AG04450 (cell line): ENCODE results near the gene GGNBP2. TPM values are rescaled to one million over a fixed set of nuclear protein-coding genes. Genes with fewer than 3 reads are reported as not detected.
"Not testable (repeated sequence)": the region's sequence is repeated elsewhere in the genome, so short reads cannot be mapped to it uniquely, and the experiment has no call there.

ENCODE experiments used
- CTCF ChIA-PET: fragments of 300-600, 350-600 bp; formaldehyde crosslinking; extraction: SDS; loops from one replicate; lab custom pipeline; 2022; ENCODE audit warnings: antibody characterized with exemption, inconsistent platforms; lab: Charles Lee
- POLR2A ChIA-PET: fragments of 350-600 bp; formaldehyde crosslinking; extraction: SDS; loops from one replicate; lab custom pipeline; 2021; ENCODE audit warnings: antibody characterized with exemption, inconsistent platforms; lab: Yijun Ruan, JAX
- DNase-seq: peaks from one replicate; pipeline ENCODE4 v3.0.0-alpha.2; 2011; ENCODE audit warnings: low read depth, low spot score
- H3K27ac ChIP-seq: one replicate; pipeline ENCODE4 v1.5.1; 2012; ENCODE audit warnings: low read depth, low read length, control low read depth
- H3K27me3 ChIP-seq: one replicate; pipeline ENCODE4 v1.6.0; 2012; ENCODE audit warnings: low read length; ENCODE audit not compliant: control insufficient read depth, insufficient read depth
- H3K4me3 ChIP-seq: 2 replicates; pipeline ENCODE4 v1.5.1; 2011; ENCODE audit warnings: mild to moderate bottlenecking, low read depth, low read length, control low read depth
- H3K9me3 ChIP-seq: 2 replicates; pipeline ENCODE4 v1.5.1; 2012; ENCODE audit warnings: low read length; ENCODE audit not compliant: control insufficient read depth, insufficient read depth
- polyA plus RNA-seq: library from polyadenylated mRNA; depleted of rRNA; stranded (reverse); fragments of >200 nt; gene quantifications from 2 replicates; pipeline ENCODE4 v1.2.3, GENCODE V29; 2011
- TF ChIP-seq, protein P1 (sequence below): IDR thresholded peaks from 2 replicates; pipeline ENCODE4 v1.5.1; 2011; ENCODE audit warnings: low read depth, low read length, control low read depth, inconsistent platforms

Gene GGNBP2
- polyA plus RNA-seq, 1 experiment = 87.6 TPM

DNA sequence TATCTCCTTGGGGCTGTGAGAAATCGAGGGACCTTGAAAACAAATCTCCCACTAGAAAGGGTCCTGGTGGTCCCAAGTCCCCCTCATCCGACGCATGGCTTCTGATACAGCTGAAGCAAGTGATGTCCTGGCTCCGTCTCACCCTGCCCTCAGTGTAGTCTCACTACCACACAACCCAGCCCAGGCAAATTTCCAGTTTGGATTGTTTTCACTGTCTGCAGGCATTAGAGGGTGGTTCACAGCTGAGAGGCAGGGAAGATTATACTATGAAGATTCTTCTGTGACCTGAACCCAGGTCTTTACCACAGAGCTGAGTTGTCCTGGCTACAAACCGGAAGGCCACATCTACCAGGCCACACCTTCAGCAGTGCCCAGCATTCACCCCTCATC lies 40.6 kb upstream of the GGNBP2 start:
- TF ChIP-seq, protein P1, sequence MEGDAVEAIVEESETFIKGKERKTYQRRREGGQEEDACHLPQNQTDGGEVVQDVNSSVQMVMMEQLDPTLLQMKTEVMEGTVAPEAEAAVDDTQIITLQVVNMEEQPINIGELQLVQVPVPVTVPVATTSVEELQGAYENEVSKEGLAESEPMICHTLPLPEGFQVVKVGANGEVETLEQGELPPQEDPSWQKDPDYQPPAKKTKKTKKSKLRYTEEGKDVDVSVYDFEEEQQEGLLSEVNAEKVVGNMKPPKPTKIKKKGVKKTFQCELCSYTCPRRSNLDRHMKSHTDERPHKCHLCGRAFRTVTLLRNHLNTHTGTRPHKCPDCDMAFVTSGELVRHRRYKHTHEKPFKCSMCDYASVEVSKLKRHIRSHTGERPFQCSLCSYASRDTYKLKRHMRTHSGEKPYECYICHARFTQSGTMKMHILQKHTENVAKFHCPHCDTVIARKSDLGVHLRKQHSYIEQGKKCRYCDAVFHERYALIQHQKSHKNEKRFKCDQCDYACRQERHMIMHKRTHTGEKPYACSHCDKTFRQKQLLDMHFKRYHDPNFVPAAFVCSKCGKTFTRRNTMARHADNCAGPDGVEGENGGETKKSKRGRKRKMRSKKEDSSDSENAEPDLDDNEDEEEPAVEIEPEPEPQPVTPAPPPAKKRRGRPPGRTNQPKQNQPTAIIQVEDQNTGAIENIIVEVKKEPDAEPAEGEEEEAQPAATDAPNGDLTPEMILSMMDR = no peak
- DNase-seq = no peak
- Histone ChIP-seq H3K27me3 (no peaks in the 10 kb centered on the region), H3K4me3 (no peak overlapping the region), H3K9me3 (no peaks in the 10 kb centered on the region), H3K27ac (no peak overlapping the region)
- ChIA-PET CTCF (interaction anchor here (1.2 kb wide), 1 partner anchor 19 kb away, joined by 3 read pairs; no protein-coding TSS in a partner anchor), POLR2A (no interaction called here)

DNA sequence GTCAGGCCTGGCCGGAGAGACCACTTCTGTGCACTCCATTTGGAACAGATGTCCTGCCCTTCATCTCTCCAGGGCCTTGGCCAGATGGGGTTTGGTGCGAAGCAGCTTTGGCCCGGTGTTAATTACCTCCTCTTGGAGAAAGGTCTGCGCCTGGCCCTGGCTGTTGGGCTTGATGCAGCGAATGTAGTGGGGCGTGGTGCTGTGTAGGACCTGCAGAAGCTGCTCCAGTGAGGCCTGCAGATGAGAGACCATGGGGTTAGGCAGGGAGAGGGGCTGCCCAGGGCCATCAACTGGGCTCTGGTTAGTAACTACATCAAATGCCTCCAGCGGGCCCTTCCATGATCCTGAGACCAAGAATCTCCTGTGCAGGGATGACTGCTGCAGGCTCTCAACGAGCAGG lies 39.5 kb upstream of the GGNBP2 start:
- ChIA-PET CTCF (interaction anchor here (1.2 kb wide), 1 partner anchor 20 kb away, joined by 3 read pairs; no protein-coding TSS in a partner anchor), POLR2A (no interaction called here)
- Histone ChIP-seq H3K27me3 (no peaks in the 10 kb centered on the region), H3K4me3 (no peak overlapping the region), H3K9me3 (no peaks in the 10 kb centered on the region), H3K27ac (no peak overlapping the region)
- TF ChIP-seq, protein P1 = no peak
- DNase-seq = no peak

DNA sequence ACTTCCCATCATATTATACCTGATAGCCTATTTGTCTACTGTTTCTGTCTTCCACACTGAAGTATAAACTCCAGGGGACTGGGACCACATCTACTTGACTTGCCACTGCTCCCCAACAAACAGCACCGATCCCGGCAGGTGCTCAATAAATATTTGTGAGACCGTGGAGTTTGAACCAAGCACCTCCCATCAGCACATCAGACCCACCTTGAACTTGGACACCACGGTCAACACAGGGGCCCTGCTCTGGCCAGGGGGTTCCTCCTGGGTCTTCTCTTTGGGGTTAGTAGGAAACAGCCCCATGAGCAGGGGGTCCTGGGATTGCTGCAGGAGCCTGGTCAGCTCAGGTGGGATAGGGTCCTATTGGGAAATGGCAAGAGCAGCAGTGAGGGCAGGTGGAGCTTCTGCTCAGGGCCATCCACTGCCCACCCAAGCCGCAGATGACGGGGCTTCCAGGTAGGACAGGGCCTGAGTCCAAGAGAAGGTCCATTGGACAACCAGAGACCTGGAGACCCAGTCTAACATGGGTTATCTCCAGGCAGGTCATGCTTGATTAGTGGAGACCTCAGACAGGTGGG lies 38.4 kb upstream of the GGNBP2 start:
- Histone ChIP-seq H3K27ac (no peak overlapping the region), H3K27me3 (no peaks in the 10 kb centered on the region), H3K9me3 (no peaks in the 10 kb centered on the region), H3K4me3 (no peak overlapping the region)
- TF ChIP-seq, protein P1 = no peak
- ChIA-PET POLR2A (no interaction called here), CTCF (no interaction called here)
- no peak for DNase-seq

DNA sequence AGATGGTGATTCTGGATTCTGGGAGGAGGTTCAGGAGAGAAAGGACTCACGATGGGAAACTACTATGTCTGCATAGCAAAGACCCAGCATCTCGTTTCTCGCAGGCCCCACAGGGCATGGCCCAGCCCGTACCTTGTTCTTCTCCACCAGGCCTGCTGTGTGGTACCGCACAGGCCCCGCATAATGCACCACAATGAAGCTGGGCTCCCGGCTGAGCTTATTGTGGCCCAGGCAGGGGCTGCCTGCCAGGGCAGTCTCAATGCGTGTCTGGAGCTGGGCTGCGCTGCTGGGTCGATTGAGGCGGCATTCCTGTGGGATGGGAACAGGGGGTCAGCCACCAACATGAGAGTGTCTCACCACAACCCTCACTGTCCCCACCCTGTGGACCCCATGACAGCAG lies 37.9 kb upstream of the GGNBP2 start:
- H3K27ac ChIP-seq = no peak overlapping the region
- TF ChIP-seq, protein P1 = no peak
- H3K9me3 ChIP-seq = no peaks in the 10 kb centered on the region
- no peaks in the 10 kb centered on the region for H3K27me3 ChIP-seq
- ChIA-PET CTCF (no interaction called here), POLR2A (no interaction called here)
- DNase-seq = no peak
- no peak overlapping the region for H3K4me3 ChIP-seq

DNA sequence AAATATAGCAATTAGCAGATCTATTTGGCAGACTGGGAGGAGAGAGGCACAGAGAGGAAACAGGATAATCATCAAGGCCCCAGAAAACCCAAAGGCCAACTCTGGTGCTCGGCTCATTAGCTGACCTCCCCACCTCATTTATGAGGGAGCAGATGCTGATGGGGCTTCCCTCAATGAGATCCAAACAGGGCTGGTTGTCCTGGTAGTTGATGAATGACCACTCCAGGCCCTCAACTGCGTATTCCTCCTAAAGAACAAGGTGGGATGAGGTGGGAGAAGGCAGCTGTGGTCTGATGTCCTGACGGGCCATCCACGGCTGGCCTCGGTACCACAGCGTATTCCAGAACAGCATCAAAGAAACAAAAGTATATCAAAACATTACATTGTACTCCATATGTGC lies 37.5 kb upstream of the GGNBP2 start:
- ChIA-PET POLR2A (no interaction called here), CTCF (no interaction called here)
- Histone ChIP-seq H3K27me3 (no peaks in the 10 kb centered on the region), H3K4me3 (no peak overlapping the region), H3K9me3 (no peaks in the 10 kb centered on the region), H3K27ac (no peak overlapping the region)
- TF ChIP-seq, protein P1 = no peak
- DNase-seq = no peak

DNA sequence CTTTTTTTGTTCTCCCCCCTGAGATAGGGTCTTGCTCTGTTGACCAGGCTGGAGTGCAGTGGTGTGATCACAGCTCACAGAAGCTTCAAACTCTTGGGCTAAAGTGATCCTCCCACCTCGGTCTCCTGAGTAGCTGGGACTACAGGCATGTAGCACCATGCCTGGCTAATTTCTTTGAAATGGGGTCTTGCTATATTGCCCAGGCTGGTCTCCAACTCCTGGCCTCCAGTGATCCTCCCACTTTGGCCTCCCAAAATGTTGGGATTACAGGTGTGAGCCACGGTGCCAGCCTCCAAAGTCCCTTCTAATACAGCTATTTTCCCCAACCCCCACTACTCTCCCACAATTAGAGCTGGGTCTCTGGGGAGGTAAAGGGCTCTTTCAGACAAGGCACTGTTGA lies 36.3 kb upstream of the GGNBP2 start:
- CTCF ChIA-PET, H3K27ac ChIP-seq, H3K4me3 ChIP-seq, H3K27me3 ChIP-seq, DNase-seq, H3K9me3 ChIP-seq, POLR2A ChIA-PET: not testable (repeated sequence)
